WERI-Rb-1 (cell line): ENCODE results near the gene ADAM33.

Experiments used
- DNase-seq: peaks from one replicate; pipeline ENCODE4 v3.0.0-alpha.2; 2020
- H3K27ac ChIP-seq: fragments of 250-450 bp; sonication (Bioruptor Pico); 2 replicates; pipeline ENCODE4 v1.5.1; 2020; ENCODE audit warnings: mild to moderate bottlenecking, moderate library complexity
- H3K27me3 ChIP-seq: fragments of 250-450 bp; sonication (Bioruptor Pico); 2 replicates; pipeline ENCODE4 v1.5.1; 2021; ENCODE audit warnings: mild to moderate bottlenecking, low read depth, moderate library complexity; ENCODE audit not compliant: insufficient read depth, severe bottlenecking
- H3K36me3 ChIP-seq: fragments of 250-450 bp; sonication (Bioruptor Pico); 2 replicates; pipeline ENCODE4 v1.5.1; 2020; ENCODE audit warnings: mild to moderate bottlenecking, moderate library complexity
- H3K4me3 ChIP-seq: 2 replicates; pipeline ENCODE4 v1.5.1; 2011; ENCODE audit warnings: low read depth, mild to moderate bottlenecking, control low read depth, low read length
- H3K9me3 ChIP-seq: fragments of 250-450 bp; sonication (Bioruptor Pico); 2 replicates; pipeline ENCODE4 v1.5.1; 2021; ENCODE audit warnings: mild to moderate bottlenecking, moderate library complexity; ENCODE audit not compliant: severe bottlenecking
- TF ChIP-seq, protein P1 (sequence below): IDR thresholded peaks from 2 replicates; pipeline ENCODE4 v1.5.1; 2011; ENCODE audit warnings: low read depth, mild to moderate bottlenecking, control low read depth, inconsistent platforms, low read length

The ADAM33 gene

DNA sequence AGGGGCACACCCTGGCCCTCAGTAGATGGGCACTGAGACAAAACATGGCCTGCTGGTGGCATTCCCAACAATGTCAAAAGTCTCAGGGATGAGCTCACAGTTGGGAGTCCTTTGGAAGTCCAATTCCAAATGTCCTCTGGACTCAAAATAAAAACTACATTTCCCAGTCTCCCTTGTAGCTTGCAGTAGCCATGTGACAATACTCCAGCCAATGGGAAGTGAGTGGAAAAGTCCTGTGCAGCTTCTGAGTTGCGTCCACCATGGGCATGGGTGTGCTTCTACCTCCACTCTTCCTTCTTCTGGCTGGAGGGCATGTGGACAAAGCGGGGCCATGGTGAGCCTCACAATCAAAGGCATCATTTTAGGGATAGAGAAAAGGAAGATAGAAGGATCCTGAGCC, 5.8 kb upstream of the ADAM33 start:
- Histone ChIP-seq H3K36me3 (no peaks in the 10 kb centered on the region), H3K4me3 (no peak overlapping the region), H3K27ac (no peak overlapping the region), H3K9me3 (no peaks in the 10 kb centered on the region), H3K27me3 (no peaks in the 10 kb centered on the region)
- DNase-seq, result no peak
- TF ChIP-seq, protein P1, sequence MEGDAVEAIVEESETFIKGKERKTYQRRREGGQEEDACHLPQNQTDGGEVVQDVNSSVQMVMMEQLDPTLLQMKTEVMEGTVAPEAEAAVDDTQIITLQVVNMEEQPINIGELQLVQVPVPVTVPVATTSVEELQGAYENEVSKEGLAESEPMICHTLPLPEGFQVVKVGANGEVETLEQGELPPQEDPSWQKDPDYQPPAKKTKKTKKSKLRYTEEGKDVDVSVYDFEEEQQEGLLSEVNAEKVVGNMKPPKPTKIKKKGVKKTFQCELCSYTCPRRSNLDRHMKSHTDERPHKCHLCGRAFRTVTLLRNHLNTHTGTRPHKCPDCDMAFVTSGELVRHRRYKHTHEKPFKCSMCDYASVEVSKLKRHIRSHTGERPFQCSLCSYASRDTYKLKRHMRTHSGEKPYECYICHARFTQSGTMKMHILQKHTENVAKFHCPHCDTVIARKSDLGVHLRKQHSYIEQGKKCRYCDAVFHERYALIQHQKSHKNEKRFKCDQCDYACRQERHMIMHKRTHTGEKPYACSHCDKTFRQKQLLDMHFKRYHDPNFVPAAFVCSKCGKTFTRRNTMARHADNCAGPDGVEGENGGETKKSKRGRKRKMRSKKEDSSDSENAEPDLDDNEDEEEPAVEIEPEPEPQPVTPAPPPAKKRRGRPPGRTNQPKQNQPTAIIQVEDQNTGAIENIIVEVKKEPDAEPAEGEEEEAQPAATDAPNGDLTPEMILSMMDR, result no peak

DNA sequence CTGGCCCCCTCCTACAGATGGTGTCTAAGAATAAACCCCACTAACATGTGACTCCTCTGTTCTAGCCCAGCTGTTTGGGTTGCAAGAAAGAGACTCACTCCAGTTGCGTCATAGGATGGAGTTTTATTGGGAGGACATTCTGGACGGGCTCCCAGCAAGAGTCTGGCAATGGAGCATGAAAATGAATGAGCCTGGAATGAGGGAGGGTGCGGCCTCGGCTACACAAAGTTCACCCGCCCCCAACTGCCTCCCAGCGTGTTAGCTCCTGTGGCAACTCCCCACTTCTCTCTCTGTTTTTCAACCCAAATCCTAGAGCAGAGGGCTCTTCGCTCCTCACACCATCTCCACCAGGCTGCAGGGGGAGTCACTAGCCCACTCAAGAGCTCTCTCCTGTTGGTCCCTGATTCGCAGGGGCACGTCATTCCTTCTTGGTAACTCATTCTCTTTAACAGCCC, 5.1 kb upstream of the ADAM33 start:
- no peaks in the 10 kb centered on the region for H3K36me3 ChIP-seq
- no peaks in the 10 kb centered on the region for H3K9me3 ChIP-seq
- no peak overlapping the region for H3K4me3 ChIP-seq
- H3K27me3 ChIP-seq, result no peaks in the 10 kb centered on the region
- H3K27ac ChIP-seq, result no peak overlapping the region
- DNase-seq, result no peak
- TF ChIP-seq, protein P1, result no peak

DNA sequence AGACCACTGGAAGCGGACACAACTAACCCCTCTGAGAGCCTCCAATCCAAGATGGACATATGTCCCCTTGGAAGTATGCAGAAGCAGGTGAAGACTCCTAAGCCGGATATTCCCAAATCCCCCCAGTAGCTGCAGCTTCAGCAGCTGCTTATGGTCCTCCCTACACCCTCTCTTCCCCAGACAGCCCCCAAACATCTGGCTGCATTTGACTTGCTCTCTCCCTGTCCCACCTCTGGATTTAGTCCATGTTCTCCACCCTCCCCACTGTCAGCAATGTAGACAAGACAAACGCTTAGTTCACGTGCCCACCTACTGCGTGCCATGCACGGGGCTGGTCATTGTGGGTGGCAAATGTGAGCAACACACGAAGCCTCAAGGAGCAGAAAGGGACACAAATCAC, 4.6 kb upstream of the ADAM33 start:
- DNase-seq, result no peak
- TF ChIP-seq, protein P1, result no peak
- Histone ChIP-seq H3K4me3 (no peak overlapping the region), H3K27me3 (no peaks in the 10 kb centered on the region), H3K36me3 (no peaks in the 10 kb centered on the region), H3K9me3 (no peaks in the 10 kb centered on the region), H3K27ac (no peak overlapping the region)

DNA sequence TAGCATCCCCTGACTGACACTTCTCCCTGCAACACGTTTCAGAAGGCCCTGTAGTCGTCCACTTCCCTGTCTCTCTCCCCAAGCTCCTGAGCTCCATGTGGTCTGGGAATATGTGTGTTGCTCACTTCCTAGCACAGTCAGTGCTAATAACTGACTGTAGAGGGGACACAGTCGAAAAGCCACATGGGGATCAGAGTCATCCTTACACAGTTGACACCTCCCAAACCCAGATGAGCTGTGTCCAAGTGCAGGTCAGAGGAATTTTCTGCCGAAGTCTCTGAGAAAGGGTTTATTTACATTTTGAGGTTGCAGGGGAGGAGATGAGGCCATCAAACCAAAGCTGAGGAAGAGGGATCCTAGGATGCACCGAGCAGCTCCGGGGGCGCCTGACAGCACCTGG, 3.5 kb upstream of the ADAM33 start:
- DNase-seq, result no peak

DNA sequence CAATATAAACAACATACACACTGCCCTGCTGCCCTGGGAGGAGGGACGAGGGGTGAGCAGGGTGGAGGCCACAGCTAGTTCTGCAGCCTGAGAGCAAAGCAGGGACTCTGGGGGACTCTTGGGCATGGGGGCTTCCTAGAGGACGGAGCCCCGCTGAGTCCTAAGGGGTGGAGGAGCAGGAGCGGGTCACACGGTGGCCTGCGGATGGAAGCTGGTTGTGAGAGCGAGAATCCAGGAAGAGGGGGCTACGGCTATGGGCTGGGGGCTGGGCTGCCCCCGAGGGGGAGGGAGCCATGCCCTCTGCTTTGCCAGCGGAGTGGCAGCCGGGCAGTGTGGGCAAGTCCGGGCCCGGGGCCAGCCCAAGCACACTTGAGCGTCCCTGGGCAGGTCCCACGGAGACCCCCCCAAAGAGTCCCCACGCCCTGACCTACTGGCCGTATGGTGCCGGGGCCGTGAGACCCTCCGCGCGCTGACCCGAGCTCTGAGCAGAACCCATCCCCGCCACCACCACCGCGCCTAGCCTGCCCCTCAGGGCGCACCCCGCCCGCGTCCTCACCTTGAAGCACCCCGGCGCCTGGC, 369 bp downstream of the ADAM33 start:
- Histone ChIP-seq H3K4me3 (no peak overlapping the region), H3K36me3 (no peaks in the 10 kb centered on the region), H3K9me3 (no peaks in the 10 kb centered on the region), H3K27ac (no peak overlapping the region), H3K27me3 (peaks cover 3% of the 10 kb centered on the region)
- TF ChIP-seq, protein P1, result no peak
- no peak for DNase-seq

More for the DNA sequence above, 3.5 kb upstream of the ADAM33 start:
- H3K27me3 ChIP-seq, result no peaks in the 10 kb centered on the region
- H3K9me3 ChIP-seq, result no peaks in the 10 kb centered on the region
- H3K4me3 ChIP-seq, result no peak overlapping the region
- H3K27ac ChIP-seq, result no peak overlapping the region
- no peaks in the 10 kb centered on the region for H3K36me3 ChIP-seq
- TF ChIP-seq, protein P1, result no peak
